GM21717 (cell line): ENCODE measurements around the gene CFAP100.

Experiments
- ATAC-seq: cut with Tn5 transposase; IDR thresholded peaks from one replicate; pipeline ENCODE4 v1.9.1; 2021; ENCODE audit warnings: mild to moderate bottlenecking, moderate library complexity; ENCODE audit not compliant: unreplicated experiment

CFAP100 gene

DNA sequence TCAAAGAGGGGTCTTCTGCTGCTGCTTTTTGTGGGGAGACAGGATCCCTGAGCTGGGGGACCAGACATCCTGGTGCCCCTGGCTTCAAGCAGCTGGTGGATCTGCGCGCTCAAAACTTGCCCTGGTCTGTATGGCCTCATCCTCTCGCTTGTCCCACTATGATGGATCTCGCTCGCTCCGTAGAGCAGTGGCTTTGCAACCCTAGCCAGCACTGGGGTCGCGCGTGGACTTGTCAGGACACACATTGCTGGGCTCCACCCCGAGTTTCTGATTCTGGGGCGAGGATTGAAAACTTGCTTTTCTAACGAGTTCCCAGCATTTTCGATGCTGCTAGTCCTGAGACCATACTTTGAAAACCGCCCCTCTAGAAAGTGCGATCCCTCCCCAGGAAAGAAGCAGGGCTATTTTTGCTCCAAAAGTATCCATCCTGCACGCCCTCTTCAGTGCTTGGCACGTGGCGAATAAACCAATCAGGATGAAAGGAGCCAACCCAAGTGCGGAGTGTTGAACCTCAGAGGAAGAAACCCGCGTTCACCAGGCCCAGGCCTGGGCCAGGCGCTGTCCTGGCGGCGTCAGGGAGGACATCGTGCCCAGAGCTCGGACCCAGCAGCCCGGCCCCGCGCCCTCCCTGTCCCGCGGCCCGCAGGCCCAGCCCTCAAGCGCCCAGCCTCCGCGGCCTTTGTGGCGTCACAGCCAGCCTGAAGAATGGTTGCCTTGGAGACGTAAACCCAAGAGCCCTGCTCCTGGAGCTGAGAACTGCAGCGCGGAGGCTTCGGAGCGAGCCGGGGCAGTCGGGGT is at the start of gene CFAP100:
Gene CFAP100, plus strand, starts transcription at position 731 of the 798 bp plus-strand sequence. CDS start 1,092 bp downstream, outside the sequence.
- no peak for ATAC-seq

DNA sequence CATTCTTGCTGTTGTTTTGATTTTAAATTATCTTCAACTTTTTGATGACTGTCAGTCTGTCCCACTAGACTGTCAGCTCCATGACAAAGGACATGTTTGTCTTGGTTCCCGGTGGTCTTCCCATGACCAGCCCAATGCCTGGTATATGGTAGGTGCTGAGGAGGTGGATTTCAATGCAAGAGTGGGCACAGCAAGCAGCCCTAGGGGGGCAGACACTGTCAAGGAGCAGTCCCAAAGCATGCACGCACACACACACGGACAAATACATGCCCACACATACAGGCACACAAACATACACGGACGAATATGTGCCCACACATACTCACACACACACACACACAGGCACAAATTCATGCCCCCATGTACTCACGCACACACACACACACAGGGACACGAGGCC is 49.5 kb upstream of the CFAP100 start:
- no peak for ATAC-seq

DNA sequence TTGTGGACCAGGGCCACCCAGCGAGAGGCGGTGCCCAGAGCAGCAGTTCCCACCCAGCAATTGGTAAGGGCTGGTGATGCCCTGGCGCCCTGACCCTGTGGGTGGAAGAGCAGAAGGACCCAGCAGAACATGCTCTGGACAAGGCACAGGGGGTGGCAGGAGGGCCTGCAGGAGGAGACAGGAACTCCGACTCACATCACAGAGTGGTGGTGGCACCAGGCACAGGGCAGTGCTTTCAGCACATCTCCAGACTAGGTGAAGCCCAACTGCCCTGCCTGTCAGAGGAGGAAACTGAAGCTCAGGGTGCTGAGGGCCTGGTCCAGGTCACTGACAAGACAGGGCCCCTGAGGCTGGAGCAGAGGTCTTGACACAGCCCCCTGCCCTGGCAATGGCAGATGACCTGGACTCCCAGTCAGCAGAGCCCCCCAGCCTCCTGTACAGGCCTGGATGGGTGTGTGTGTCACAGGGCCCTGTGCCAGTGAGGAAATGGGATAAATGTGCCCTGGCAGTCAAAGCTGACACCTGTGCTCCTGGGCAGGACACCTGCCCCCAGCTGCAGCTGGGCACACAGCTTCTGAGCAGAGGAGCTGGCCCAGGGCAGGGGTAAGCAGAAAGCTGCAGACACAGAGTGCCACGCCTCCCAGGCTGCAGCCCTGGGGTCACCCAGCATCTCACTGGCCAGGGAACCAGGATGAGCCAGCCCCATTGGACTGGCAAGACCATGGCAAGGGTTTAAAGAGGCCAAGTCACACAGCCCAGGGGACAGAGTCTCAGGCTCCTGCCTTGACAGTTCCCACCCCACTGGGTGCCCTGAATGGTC is 48.9 kb upstream of the CFAP100 start:
- ATAC-seq = no peak

DNA sequence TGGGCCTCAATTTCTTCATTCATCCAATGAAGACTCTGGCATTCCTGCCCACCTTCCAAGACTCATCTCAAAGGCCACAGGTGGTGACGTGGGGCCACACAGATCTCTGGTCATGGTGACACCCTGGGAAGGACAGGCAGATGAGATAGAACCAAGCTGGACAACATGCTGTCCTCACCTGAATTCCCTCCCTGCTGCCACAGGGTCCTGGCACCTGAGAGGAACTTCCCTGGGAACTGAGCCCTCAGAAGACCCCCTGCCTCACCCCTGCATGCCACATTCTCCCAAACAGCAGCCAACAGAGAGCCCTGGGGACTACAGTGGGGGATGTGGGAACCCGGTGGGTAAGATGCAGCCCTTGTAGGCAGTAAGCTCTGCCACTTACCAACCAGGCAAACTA is 48.2 kb upstream of the CFAP100 start:
- ATAC-seq = no peak

DNA sequence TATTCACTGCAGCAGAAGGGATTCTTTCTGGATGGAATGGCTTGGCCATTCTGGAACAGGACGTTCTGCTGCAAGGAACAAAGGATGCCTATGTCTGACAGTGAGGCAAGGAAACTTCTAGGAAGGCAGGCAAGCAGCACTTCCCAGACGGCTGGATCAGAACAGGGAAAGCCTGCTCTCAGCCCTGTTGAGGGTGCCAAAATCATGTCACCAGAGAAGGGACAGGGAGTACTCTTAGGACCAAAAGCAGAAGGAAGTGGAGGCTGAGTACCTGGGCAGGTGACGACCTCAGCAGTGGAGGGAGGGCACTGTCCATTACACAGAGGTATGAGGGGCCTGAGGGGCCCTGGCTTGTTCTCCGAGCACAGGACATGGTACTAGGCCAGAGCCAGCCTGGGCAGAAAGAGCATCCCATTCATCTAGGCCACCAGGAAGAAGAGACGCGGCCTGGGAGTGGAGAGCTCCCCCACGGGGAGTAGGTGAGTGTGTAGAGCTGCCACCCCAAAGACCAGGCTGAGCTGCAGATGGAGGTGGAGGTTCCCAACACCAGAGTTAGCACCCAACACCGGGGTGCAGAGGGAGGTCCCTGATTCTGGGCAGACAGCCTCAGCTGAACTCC is 47.1 kb upstream of the CFAP100 start:
- no peak for ATAC-seq

DNA sequence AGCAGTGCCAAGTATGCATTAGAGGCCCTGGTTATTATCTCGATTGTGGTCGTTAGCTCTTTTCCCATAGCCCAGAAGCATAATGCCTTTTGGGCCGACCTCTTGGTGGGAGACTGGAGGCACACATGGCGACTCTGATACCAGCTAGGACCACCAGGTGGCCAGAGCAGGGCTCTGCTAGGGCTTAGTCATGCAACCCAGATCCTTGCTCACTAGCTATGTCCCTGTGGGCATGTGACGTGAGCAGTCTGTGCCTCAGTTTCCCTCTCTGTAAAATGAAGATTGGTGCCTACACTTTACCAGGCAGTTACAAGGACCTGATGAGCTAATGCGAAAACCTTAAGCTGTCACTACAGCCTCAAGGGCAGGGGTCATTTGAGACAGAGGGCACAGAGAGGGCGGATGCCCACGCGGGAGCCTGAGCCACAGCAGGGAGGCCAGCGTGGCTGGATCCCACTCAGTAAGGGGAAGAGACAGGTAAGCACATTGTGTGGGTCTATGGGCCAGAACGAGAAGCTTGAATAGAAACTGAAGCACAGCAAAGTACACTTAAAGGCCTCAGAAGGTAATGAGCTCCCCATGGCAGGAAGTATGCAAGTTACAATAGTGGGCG is 46.3 kb upstream of the CFAP100 start:
- ATAC-seq = no peak

DNA sequence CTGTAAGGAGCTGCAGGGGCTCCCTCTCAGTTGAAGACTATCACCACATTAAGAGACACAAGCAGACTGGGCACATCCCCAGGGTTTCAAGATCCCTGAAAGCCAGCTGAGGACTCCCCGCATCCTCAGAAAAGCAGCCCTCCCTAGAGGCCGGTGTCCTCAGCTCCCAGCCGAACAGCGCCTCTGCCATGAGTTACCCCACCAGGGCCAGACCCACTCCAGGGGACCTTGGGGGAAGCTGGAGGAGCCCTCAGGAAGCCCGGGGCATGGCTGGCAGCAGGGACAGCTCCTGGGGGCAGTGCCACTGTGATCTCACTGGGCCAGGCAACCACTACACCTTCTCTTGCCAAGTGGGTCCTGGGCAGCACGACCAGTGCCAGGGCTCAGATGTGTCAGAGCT is 45.6 kb upstream of the CFAP100 start:
- ATAC-seq = no peak

DNA sequence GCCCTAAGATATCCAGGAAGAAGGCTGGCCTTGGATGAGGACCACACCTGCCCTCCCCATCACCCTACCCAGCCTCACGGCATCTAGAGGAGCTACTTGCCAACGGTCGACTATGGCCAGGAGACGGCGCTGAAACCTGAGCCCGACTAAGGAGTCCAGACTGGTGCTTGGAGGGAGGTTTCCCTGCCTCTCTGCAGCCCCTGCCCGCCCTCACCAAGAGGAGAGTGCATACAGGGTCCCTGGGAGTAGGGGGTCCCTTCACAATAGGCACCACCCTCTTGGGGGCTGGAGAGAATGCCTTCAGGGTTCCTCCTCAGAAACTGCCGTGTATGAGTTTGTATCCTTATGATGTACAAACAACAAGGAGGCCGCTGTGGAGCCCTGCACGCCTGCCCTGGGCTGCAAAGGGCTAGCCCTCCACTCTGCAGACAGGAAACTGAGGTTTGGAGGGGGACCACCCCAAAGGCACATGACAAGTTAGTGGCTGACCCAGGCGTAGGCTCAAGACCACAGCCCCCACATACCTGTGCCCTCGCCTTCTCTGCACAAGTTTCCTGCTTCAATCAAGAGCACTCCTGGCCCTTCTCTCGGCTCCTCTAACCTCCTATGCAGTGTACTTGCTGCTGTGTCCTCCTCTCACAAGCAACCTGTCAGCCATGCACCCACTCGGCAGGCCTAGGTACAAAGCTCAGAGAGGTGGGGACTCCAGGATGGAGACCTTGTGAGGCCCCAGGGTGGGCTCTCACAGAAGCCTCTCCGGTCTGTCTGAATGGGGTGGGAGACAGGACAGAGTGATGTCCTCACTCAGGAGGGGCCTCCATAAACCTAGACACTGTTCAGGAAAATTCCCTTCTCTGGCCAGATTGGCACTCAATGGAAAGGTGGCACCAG is 44.9 kb upstream of the CFAP100 start:
- ATAC-seq = no peak

DNA sequence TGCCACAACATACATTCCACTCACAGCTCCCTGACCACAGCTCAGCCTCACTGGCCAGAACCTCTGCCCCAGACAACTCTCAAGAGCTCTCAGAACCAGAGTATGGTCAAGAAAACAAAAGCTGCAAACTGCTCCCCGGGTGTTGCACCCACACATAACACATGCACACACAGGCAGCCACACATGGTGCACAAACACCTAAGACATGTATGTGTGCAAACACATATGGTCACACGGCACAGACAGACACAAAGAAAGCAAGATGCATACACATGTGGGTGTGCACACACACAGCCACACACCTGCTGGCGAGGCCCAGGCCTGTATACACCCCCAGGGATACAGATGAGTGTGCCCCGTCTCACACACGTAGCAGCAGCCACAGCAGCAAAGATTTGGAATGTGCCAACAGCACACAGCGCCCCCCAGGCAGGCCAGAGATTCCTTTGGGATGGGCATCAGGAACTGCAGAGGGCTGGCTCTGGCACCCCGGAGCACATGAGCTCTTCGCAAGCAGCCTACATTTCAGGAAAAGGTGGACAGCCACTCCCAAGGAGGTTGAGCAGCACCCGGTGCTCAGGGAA is 44.1 kb upstream of the CFAP100 start:
- ATAC-seq = no peak

DNA sequence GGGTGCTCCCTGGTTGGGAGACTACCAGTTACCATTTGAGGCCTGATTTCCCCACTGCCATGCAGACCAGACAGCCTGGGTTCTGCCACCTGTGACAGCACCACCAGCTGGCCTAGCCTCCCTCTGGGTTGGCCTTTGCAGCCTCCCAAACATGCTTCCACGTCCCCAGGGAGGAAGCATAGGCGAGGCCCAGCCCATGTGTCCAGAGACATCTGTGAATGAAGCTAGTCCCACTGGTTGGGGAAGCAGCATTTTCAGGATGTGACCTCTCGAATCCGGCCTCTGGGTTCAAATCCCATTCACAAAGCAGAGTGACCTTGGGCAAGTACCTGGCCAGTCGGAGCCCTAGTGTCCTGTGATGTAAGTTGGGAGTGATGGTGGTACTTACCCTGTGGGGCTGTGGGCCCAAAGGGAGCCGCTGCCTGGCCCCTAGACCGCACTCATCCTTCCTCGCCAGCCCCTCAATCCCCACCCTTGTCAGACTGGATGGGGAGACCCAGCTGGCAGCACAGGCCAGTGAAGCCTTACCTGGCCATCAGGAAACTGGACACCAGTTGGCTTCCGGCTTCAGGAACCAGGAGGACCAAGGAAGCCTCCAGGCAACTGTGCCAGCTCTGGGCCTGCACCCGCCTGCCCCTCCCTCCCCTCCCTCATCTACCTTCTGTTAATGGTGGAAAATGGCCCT is 43.5 kb upstream of the CFAP100 start:
- no peak for ATAC-seq

DNA sequence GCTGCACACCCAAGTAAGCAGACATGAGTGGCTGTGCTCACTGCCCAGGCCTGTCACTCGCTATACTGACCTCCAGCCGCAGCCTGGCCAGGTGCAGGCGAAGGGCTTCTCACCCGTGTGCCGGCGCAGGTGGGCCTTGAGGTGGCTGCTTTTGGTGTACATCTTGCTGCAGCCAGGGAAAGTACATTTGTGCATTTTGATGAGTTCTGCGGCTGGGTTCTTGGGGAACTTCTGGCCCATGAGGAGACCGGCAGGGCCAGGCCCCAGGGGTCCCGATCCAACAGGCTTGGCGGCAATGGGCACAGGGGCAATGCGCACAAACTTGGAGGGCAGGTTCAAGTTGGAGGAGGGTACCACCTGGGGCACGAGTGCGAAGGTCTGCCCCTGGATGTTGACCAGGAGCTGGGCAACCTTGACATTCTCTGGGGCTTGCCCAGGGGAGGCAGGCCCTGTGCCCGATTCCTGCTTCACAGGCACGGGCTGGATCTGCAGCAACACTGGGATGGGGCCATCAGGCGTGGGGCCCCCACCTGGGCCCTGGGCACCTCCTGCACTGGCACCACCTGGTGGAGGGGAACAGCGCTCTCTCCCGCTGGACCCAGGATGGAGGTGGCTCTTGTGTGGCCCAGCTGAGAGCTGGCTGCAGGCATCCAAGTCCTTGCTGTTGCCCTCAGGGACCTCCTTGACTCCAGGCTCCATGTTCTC is 42.8 kb upstream of the CFAP100 start:
- no peak for ATAC-seq

DNA sequence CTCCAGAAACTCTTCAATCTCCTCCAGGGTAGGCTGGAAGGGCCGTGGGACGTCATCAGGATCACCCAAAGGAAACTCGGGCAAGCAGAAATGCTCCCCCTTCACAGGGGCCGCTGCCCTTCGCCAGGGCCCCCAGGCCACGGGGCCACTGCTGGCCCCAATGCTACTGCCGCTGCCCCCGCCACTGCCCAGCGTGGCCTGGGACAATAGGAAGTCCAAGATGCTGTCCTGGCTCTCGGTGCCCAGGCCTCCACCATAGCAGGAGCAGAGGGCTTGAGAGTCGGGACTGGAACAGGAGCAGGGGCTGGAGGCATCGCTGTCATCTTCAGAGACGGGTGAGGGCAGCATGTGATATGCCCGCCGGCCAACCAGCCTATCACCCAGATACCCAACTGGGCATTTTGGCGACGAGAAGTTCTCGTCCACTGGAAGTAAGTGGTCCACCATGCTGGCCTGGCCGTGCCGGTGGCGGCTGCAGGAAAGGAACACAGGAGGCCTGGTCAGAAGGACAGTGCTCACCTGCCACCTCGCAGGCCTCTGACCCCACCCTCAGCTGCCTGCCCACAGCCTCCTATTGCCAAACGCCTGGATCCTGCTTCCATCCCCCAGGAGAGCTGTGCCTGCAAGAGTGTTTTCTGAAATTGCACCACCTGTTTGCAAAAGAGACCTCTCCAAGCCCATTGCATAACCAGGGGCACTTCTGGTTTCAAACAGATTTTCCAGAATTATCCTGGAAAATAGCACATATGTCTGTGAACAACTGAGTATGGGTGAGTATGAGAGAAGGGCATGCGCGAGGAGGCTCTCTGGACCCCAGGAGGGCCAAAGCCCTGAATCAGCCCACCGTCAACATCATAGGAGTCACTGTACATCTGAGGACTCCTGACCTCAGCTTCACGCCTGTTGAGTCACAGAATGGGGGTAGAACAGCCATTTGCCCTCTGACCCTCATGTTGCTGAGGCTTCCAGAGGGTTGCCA is 41.9 kb upstream of the CFAP100 start:
- ATAC-seq = no peak

DNA sequence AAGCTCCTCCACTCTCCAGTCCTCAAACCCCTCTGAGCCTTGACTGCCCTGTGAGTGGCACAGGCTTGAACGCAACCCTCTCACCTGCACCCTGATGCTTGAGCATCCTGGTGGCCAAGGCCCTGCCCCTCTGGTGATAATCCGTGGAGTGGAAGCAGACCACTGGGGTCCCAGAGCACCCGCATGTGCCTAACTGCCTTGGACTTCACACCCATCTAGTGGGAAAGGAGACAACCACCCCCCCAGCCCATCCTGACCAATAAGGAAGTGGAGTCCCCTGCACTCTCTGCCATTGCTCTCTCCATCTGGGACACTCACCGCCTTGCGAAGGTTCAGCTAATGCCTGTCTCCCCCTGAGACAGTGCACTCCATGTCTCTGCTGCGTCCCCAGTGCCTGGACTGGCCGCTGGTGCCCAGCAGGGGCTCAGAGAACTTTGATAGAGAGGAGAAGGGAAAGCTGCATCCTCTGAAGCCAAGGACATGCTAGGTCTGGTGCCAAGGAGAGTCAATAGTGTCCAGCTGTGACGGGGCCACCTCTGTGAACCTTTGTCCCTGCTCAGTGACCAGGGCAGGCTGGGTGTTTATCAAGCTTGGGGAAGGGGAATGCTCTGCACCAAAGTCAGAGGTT is 40.9 kb upstream of the CFAP100 start:
- ATAC-seq = no peak

DNA sequence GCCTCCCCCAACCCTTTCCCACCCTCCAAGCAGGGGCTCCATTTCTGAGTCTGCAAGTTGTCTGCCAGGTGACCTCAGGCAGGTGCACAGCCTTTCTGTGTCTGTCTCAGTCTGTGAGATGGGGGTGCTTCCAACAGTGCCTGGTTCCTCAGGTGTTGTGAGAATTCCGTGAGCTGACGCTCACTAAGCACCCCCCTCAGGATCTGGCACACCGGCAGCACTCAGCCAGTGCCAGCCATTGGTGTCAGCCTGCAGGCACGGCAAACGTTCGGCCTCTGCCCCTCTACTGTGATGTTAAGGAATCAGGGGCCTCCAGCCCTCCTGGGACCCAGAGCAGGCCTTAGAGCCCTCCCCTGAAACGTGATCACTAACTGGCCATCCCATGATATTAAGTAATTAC is 39.9 kb upstream of the CFAP100 start:
- ATAC-seq = no peak

DNA sequence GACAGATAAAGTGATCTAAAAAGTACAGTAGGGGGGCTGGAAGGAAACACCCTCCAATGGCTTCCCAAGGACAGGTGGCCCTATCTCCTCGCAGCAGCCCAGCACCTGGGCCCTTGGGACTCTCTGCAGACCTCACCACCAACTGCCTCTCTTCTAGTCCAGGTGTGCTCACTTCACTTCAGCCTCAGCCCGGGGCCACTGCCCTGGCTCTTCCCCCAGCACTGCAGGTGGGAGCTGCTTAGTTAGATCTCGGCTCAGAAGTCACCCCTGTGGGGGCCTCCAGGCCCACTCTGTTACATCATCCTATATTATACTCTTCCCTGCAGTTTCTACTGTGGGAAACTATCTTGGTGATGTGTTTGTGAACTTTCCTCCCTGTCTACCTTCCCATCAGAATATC is 39.5 kb upstream of the CFAP100 start:
- ATAC-seq = no peak

DNA sequence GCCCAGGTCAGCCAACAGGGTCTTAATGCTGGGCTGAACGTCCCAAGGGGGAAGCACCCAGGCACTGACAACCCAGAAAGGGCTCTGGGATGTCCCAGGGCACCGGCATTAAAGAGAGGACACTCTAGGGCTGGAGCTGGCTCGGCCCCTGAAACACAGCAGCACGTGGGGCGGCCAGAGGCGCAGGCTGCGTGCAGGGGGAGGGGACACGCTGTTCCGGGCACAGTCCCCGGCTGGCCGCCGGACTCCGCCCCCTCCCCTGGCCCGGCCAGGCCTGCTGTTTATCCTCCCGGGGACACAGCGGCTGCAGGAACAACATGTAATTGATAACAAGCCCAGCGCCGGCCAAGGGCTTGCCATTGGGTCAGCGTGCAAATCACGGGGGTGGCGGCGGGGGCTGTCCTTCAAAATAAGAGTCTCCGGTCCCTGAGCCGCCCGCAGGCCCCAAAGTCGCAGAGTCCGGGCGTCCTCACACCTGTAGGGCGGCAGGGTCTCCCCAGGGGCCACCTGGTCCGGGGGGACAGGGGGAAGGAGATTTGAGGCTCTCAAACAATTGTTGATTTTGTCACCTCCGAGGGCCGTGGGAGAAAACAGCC is 38.8 kb upstream of the CFAP100 start:
- ATAC-seq = no peak
